IPS-18c (cell line): ENCODE data around the gene CD93.

ENCODE experiments used
- H3K4me3 ChIP-seq: 2 replicates; pipeline ENCODE4 v1.7.0; 2013; ENCODE audit warnings: low read depth, mild to moderate bottlenecking, low read length, moderate library complexity; ENCODE audit not compliant: insufficient read depth
- H3K9me3 ChIP-seq: one replicate; pipeline ENCODE4 v1.6.1; 2013; ENCODE audit warnings: mild to moderate bottlenecking, low read length, moderate library complexity; ENCODE audit not compliant: control insufficient read depth, insufficient read depth

The CD93 gene

GRCh38 chr20:23091721-23092383 is 5.7 kb upstream of the CD93 start:
- H3K9me3 ChIP-seq, result no peaks in the 10 kb centered on the region
- no peak overlapping the region for H3K4me3 ChIP-seq

DNA sequence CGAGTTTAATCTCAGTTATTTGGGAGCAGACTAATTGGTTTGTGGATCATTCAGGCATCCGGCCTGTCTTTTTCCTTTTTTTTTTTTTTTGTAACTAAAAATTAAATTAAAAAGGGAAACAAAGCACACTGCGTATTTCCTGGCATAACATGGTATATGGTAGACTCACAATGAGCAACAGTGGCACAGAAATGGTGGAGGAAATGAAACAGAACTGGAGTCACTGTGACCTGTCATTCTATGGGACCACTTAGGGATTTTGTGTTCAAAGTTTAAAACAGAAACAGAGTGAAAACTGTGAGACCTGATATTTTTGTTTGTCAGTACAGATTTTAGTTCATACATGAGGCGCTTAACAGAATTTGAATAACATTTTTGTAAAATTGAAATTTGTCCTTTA is 4.8 kb upstream of the CD93 start:
- no peak overlapping the region for H3K4me3 ChIP-seq
- H3K9me3 ChIP-seq, result no peaks in the 10 kb centered on the region

GRCh38 chr20:23090147-23090546 is 4.0 kb upstream of the CD93 start:
- no peak overlapping the region for H3K4me3 ChIP-seq
- H3K9me3 ChIP-seq, result no peaks in the 10 kb centered on the region

DNA sequence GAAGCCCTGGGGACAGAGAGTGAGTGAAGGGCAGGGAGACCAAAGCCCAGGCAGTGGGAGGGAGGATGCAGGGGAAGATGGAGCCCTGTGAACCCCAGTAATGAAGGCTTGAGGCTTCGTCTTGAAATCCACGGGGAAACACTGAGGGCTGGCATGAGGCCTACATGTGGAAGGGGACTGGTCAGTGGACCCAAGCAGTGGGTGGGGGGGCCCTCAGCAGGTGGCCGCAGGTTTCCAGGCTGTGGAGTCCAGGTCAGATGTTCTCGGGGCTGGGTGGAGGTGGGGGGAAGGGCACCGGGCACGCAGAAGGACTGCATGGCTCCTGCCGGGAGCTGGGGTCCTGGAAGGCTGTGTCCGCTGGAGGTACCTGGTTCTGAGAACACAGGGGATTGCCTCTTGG is 2.7 kb upstream of the CD93 start:
- H3K9me3 ChIP-seq, result no peaks in the 10 kb centered on the region
- no peak overlapping the region for H3K4me3 ChIP-seq

GRCh38 chr20:23087587-23088251 is 1.6 kb upstream of the CD93 start:
- H3K4me3 ChIP-seq, result no peak overlapping the region
- H3K9me3 ChIP-seq, result no peaks in the 10 kb centered on the region

- H3K4me3 ChIP-seq, result no peak overlapping the region
- no peaks in the 10 kb centered on the region for H3K9me3 ChIP-seq
Measured at GRCh38 chr20:23086931-23087411, 847 bp upstream of the CD93 start.

DNA sequence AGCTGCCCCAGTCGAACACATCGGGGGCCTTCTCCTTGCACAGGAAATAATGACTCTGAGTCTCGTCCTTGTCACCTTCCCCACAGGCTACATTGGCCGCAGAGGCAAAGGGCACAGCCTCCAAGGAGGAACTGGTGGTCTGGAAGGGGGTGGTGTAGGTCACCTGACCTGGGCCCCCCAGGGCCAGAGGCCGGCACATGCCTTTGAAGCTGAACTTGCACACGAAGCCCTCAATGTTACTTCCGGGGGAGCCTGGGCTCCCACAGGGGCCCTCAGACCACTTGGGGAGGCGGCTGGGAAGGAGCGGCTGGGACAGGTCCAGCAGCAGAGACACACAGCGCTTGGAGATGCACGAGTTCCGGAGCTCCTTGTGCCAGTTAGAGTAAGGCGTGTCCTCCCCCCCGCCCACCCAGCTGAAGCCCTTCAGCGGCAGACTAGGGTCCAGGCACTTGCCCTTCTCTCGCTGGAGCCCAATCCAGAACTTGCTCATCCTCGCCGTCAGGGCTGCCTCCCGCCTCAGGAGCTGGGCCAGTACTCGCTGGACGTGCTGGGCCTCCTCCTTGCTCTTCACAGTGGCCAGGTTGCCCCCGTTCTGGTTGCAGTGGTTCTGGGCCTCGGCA is 578 bp downstream of the CD93 start:
- Histone ChIP-seq H3K4me3 (no peak overlapping the region), H3K9me3 (no peaks in the 10 kb centered on the region)

GRCh38 chr20:23084845-23085365 is 1.2 kb downstream of the CD93 start:
- no peaks in the 10 kb centered on the region for H3K9me3 ChIP-seq
- H3K4me3 ChIP-seq, result no peak overlapping the region

DNA sequence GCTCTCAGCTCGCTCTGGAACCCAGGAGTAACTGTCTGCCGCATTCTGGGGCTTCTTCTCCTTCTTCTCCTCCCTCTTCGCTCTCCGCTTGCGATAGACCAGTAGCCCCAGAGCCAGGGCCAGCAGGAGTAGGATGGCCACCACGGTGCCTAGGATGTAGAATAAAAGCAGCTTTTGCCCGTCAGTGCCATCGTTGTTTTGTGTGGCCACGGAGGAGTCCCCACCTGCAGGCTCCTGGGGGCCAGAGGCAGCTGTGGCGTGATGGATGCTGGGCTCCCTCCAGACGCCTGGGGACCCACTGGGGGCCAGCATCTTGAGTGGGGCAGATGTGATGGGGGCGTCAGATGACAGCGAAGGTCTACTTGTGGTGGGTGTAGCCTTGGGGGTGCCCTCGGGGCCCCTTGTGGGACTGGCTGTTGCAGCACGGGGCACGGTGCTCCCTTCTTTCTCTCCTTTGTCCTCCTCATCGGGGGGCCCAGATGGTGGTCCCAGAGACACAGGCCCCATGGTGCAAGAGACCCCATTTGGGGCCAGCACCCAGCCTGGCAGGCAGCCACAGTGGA is 1.8 kb downstream of the CD93 start:
- no peak overlapping the region for H3K4me3 ChIP-seq

DNA sequence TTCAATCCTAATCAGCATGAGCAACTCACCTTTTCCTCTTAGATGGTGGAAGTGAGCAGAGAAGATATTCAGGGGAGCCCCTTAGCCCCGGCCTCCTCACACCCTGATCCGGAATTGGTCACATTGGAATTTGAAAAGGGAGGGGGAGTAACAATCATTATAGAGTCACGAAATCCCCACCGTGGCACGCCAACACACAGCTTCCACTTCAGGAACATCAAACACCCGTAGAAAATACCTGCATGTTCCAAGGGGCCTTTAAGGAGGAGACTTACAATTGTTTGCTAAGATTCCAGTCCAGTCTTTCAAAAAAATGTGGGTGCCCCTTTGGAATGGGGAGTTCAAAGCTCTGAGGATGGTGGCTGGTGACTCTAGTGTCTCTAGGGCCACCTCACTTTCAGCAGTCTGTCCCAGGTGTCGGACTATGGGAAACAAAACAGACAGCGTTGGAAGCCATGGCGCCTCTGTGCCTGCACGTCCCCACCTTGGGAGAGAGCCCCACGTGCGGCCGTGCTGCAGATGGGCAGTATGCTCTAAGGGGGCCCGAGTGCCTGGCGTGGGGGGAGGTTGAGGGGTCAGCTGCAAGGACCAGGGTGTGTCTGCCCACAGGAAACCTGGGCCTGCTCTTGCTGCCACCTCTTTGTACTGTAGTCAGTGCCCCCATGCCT is 2.4 kb downstream of the CD93 start:
- Histone ChIP-seq H3K9me3 (no peaks in the 10 kb centered on the region), H3K4me3 (no peak overlapping the region)

More for the DNA sequence above, 1.8 kb downstream of the CD93 start:
- no peaks in the 10 kb centered on the region for H3K9me3 ChIP-seq

DNA sequence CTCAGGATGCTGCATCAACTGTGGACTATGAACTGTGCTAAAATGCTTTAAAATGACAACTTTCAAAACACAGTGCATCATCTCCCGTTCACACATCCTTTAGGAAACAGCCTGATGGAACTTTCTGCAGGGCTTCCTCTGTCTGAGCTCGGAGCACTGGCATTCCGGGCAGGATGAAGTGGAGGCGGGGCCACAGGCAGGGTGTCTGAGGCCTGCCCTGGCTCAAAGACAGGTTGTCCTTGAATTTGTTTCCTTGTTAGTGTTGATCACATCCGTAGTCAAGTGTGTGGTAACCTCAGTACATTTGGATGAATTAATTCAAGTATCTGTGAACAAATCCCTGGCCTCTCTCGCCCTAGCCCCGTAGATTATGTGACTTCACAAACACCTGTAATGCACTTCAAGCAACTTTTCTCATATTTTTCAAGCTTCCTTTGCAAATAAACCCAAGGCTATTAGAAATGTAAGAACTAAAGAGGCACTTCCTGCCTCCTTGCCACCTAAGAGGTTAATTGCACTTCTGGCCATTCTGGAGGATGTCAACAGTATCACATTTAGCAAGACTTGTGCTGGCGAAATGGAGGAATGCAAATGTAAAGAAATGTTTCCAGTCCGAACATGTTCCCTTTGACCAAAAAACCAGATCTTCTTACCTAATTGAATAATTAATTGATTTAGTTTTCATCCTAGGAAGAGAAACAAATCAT is 3.1 kb downstream of the CD93 start:
- no peak overlapping the region for H3K4me3 ChIP-seq
- H3K9me3 ChIP-seq, result no peaks in the 10 kb centered on the region

DNA sequence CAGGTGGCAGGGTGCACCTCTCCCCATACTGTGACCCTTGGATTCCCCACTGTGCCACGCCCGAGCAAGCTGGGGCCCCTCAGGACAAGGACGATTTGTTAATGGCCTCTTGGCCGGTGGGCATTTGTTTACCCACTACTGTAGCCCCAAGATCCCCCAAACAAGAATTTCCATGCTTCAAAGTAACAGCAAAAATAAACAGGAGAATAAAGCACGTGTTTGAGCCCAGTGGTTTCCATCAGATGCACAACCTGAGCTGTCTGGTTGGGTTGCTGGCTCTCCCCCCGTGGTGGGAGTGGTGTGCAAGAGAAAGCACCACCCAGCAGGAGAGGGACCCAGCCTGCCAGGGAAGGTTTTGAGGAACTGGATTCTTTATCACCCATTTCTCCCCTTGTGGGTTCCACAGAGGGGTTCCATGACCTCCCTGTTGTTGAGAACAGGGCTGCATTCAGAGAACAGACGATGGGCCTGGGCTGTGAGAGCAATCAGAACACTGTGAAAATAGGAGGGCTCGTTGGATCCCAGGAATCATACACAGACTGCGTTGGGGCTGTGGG is 4.8 kb downstream of the CD93 start:
- Histone ChIP-seq H3K4me3 (no peak overlapping the region), H3K9me3 (no peaks in the 10 kb centered on the region)

DNA sequence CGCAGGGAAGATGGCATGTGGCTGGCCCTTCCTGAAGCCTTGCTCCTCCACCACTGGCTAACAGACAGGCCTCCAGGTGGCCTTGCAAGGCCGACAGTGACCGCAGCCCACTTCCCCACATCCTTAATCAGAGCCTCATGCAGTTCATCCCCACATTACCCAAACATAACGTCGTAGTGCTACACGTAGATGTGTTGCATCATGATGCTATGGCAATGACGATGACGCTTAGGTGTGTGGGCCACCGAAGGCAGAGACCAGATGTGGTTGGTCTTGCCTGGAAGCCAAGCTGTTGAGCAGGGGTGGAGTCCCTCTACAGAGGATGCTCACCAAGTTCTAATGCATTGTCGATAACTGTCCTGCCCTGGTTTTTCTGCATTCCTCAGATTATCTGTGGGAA is 5.6 kb downstream of the CD93 start:
- Histone ChIP-seq H3K9me3 (no peaks in the 10 kb centered on the region), H3K4me3 (no peak overlapping the region)

DNA sequence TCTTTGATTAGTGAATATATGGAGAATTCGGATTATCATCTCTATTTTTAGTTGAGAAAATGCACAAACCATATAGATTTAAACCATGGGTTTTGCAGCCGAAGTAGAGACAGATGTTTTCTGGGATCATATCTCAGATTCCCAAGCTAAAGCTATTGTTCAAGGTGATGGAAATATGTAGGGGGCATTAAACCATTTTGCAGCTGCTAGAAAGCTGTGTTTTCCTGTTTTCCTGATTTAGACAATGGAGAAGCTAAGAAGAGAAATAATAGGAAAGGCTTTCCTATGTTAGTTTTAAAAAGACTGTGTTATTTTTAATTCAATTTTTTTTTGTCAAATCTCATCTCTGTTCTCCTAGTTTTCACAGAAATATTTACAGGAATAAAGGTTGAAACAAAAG is 6.2 kb downstream of the CD93 start:
- Histone ChIP-seq H3K9me3 (no peaks in the 10 kb centered on the region), H3K4me3 (no peak overlapping the region)

- no peak overlapping the region for H3K4me3 ChIP-seq
- no peaks in the 10 kb centered on the region for H3K9me3 ChIP-seq
Measured at GRCh38 chr20:23079016-23079351, 7.1 kb downstream of the CD93 start.

- no peaks in the 10 kb centered on the region for H3K9me3 ChIP-seq
- H3K4me3 ChIP-seq, result no peak overlapping the region
Measured at GRCh38 chr20:23078351-23079015, 7.6 kb downstream of the CD93 start.
